Measurements from ENCODE around the gene COL5A3.

- TF ChIP-seq POLR2A (IDR thresholded peaks at IDR 0.05; ENCODE audit: low read length): no peak
- no peak for TF ChIP-seq GATA1 (IDR thresholded peaks at IDR 0.05; ENCODE audit: low read depth, low read length)
Measured at GRCh38 chr19:9940778-9941177, 69.5 kb downstream of the COL5A3 start.

All from erythroblast (primary cell).